ENCODE data around the gene FANCG.

Gene FANCG

GRCh38 chr9:35103660-35104191, 24.0 kb upstream of the FANCG start:
- no peak for DNase-seq (ENCODE audit: low read depth in 2 of 2)

GRCh38 chr9:35102769-35103659, 23.3 kb upstream of the FANCG start, which contains the start of gene STOML2:
STOML2 (minus strand) TSS chr9:35103131; CDS start chr9:35103094, 37 bp downstream.
- DNase-seq (ENCODE audit: low read depth in 2 of 2) = peak; percentile 87 to 88

- DNase-seq (ENCODE audit: low read depth in 2 of 2) = no peak
Measured at GRCh38 chr9:35102465-35102768, 22.7 kb upstream of the FANCG start.

GRCh38 chr9:35097573-35097972, 17.8 kb upstream of the FANCG start:
- no peak for DNase-seq (ENCODE audit: low read depth in 2 of 2)

GRCh38 chr9:35096035-35096849, 16.5 kb upstream of the FANCG start, which contains the start of gene PIGO:
PIGO (minus strand) TSS chr9:35096591; CDS start chr9:35095565, 1,026 bp downstream.
- peak; percentile 79 to 84 for DNase-seq (ENCODE audit: low read depth in 2 of 2)

GRCh38 chr9:35091536-35091935, 11.8 kb upstream of the FANCG start:
- no peak for DNase-seq (ENCODE audit: low read depth in 2 of 2)

- DNase-seq (ENCODE audit: low read depth in 2 of 2) = no peak
Measured at GRCh38 chr9:35089434-35089833, 9.7 kb upstream of the FANCG start.

- DNase-seq (ENCODE audit: low read depth in 2 of 2) = no peak
Measured at GRCh38 chr9:35085078-35085477, 5.3 kb upstream of the FANCG start.

- DNase-seq (ENCODE audit: low read depth in 2 of 2) = peak in 1 of 2 experiments; percentile 11
Measured at GRCh38 chr9:35079041-35079425, 709 bp downstream of the FANCG start.

- no peak for DNase-seq (ENCODE audit: low read depth in 2 of 2)
Measured at GRCh38 chr9:35078066-35078465, 1.7 kb downstream of the FANCG start.

- no peak for DNase-seq (ENCODE audit: low read depth in 2 of 2)
Measured at GRCh38 chr9:35076848-35077247, 2.9 kb downstream of the FANCG start.

- DNase-seq (ENCODE audit: low read depth in 2 of 2) = no peak
Measured at GRCh38 chr9:35075358-35075757, 4.4 kb downstream of the FANCG start.

- DNase-seq (ENCODE audit: low read depth in 2 of 2) = no peak
Measured at GRCh38 chr9:35074791-35075190, 5.0 kb downstream of the FANCG start.

GRCh38 chr9:35074141-35074540, 5.6 kb downstream of the FANCG start:
- no peak for DNase-seq (ENCODE audit: low read depth in 2 of 2)

GRCh38 chr9:35073279-35073612, 6.5 kb downstream of the FANCG start:
- no peak for DNase-seq (ENCODE audit: low read depth in 2 of 2)

- DNase-seq (ENCODE audit: low read depth in 2 of 2) = peak; percentile 95 to 97
Measured at GRCh38 chr9:35072461-35073278, 7.1 kb downstream of the FANCG start, which contains the start of gene VCP. VCP (minus strand) TSS chr9:35072625; CDS start chr9:35072353, 272 bp downstream.

GRCh38 chr9:35071814-35072460, 7.8 kb downstream of the FANCG start:
- peak; percentile 59 to 63 for DNase-seq (ENCODE audit: low read depth in 2 of 2)

GRCh38 chr9:35070823-35071813, 8.6 kb downstream of the FANCG start:
- DNase-seq (ENCODE audit: low read depth in 2 of 2) = no peak

- DNase-seq (ENCODE audit: low read depth in 2 of 2) = no peak
Measured at GRCh38 chr9:35069020-35069419, 10.7 kb downstream of the FANCG start.

GRCh38 chr9:35067056-35067455, 12.7 kb downstream of the FANCG start:
- DNase-seq (ENCODE audit: low read depth in 2 of 2) = no peak
